Limb (tissue), 2 donors: Measurements from ENCODE around the gene AMH.

Source experiments
- DNase-seq, 2 donors: peaks; one replicate each; pipeline ENCODE4 v3.0.0-alpha.2; 2016; ENCODE audit errors: extremely low spot score in 2 of 2

AMH gene

DNA sequence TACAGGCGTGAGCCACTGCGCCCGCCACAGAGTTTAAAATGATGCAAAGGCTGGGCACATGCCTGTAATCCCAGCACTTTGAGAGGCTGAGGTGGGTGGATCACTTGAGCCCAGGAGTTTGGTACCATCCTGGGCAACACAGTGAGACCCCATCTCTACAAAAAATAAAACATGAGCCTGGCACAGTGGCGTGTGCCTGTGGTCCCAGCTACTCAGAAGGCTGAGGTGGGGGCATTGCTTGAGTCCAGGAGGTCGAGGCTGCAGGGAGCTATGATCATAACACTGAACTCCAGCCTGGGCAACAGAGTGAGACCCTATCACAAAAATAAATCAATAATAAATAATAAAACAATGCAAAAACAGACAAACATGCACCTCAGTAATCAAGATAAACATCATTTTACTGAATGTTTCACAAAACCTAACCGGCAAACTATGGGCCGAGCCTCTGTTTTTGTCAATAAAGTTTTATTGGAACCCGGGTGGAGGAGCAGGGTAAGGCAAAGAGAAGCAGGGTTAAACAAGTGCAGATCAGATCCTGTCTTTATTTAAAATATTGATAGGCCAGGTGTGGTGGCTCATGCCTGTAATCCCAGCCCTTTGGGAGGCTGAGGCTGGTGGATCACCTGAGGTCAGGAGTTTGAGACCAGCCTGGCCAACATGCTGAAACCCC lies 34.8 kb downstream of the AMH start:
- no peak for DNase-seq

DNA sequence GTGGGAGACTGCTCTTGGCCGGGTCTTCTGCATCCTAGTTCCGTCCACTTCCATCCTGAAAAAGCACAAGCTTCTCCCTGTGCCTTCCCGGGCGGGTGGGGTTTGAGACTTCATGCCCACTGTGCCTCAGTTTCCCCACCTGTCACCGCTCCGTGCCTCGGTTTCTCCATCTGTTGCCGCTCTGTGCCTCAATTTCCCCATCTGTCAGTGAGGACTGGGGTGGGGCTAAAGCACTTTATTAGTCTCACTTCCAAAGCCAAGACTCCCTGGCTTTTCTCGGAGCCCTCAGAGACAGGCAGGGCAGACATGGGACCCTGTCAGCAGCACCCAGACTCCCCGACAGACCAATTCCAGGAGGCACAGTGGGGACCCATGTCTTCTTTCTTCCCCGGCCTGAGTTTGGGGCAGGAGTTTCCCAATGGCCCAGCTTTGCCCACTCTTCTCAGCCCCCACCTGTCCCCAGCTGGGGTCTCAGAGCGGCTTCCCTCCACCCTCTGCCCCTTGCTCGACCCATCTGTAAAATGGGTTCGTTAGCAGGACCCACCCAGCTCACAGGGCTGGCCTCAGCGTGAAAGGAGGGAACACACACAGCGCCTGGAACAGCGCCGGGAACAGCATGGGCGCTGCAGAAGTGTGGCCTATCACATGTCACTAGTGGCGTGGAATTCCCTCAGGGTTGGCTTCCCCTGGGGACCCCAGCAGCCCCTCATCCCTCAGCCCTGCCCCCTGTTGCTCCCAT lies 37.4 kb downstream of the AMH start:
- no peak for DNase-seq

DNA sequence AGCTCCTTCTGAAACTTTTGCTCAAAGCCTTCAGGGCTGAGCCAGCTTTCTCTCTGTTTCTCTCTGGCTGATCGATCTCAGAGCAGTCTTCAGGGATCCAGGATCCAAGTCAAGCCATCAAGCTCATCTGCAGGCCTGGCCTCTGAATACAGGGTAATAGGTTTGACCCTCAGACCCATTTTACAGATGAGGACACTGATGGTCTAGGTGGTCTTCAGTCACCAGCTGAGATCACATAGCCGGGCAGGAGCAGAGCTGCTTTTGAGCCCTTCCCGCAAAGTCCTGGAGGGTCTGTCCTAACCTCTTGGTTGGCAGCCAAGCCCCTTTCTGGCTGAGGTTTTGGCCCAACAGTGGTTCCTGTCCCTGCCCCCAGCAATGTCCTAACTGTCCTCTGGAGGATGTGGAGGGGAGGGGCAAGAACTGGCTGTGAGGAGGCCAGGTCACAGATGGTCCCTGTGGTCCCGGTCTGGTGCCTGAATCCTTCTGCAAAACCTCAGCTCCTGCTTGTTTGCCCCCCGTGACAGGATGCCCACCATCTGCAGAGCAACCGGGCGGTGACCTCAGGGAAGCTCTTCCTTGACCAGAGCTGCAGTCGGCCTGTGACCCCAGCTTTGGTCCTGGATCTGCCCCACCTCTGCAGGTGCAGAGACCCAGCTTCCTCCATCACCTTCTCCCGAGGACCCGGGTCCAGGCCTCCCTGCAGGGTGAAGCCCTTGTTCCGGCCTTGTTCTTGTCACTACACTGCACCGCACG lies 38.6 kb downstream of the AMH start:
- DNase-seq = no peak

DNA sequence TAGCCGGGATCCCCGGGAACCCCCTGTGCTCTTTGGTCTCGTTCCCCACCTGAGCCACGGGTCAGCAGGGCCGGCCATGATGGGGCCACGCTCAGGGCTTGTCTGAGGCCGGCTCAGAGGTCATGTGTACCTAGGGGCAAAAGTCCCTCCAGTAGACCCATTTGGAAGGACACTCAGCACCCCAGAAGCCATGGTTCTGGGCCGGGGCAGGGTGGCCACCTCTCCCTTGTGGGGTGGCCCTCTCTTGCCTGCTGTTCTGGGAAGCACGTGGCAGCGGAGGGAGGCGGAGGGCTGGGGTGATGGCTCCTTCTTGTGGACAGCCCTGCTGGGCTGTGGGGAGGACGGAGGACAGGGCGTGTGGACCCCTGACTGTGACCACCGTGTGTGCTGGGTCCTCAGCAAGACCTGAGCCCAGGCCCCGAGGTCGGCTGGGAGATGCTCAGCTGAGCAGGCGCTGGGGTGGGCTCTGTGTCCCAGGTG lies 39.3 kb downstream of the AMH start:
- DNase-seq = no peak

DNA sequence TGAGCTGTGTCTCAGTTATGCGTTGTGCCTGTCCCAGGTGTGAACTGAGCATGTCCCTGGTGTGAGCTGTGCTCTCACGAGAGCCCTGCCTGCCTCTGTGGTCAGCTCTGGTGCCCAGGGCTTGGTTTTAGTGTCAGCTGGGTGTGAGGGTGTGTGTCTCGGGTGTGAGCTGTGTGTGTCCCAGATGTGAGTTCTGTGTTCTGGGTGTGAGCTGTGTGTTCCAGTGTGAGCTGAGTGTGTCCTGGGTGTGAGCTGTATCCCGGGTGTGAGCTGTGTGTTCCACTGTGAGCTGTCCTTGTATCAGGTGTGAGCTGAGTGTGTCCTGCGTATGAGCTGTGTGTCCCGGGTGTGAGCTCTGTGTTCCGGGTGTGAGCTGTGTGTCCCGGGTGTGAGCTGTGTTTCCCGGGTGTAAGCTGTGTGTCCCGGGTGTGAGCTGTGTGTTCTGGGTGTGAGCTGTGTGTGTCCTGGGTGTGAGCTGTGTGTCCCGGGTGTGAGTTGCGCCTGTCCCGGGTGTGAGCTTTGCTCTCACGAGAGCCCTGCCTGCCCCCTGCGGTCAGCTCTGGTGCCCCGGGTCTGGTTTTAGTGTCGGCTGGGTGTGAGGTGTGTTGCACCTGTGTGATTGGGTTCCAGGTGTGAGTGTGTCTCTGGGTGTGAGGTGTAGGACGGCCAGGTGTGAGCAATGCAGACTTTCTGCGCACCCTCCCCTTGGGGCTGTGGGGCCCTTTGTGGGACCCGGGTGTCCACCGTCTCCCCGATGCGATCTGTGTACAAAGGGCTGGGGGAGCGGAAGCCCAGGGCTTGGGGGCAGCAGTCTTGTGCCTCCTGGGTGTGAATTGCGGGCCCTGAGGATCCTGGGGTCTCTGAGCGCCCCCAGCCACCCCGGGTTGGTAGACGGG lies 39.9 kb downstream of the AMH start:
- no peak for DNase-seq

DNA sequence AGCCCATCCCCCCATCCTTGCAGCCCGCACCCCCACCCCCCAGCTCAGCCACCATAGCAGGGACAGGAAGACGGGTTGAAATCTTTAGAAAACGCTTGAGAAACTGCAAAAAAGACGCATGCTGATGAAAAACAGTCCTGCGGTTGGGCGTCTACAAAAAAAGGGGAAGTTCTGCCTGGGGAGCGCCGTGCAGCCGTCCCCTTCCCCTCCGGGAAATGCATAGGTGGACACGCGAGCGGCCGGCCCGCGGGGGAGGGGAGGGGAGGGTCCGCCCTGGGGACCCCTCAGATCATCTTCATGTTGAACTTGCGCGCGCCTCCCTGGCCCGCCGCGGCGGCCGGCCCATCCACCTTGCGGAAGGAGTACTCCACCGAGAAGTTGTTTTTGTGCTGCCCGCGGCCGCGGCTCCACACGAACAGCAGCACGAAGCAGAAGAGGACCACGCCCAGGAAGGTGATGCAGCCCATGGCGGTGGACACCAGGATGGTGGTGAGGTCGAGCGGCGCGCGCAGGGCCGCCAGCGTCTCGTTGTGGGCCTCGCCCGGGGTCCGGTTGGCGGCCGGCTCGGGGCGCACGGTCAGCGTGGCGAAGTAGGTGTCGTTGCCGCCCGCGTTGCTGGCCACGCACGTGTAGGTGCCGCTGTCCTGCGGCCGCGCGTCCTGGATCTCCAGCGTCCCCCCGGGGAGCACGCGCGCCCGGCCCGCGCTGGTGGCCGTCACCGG lies 40.8 kb downstream of the AMH start:
- DNase-seq = no peak

DNA sequence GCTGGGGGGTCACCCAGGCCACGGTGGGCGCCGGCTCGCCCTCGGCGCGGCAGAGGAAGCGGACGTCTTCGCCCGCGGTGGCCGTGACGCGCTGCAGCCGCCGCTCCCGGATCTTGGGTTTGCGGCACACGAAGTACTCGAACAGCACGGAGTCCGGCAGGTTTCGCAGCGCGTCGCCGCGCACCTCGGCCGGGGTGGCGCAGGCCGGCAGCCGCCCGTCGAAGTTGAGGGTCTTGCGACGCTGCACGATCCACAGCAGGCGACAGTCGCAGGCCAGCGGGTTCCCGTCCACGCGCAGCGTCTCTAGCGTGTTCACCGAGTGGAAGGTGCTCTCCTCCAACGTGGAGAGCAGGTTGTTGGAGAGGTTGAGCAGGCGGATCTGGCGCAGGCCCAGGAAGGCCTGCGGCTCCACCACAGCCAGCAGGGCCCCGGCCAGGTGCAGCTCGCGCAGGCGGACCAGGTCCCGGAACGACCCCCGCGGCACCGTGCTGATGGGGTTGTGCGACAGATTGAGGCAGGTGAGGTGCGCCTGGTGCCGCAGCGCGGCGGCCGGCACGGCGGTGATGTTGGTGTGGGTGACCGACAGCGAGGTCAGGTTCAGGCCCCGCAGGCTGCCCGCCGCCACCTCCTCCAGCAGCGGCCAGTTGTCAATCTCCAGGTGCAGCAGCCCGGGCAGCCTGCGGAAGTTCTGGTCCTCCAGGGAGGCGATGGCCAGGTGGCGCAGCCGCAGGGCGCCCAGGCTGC lies 41.5 kb downstream of the AMH start:
- no peak for DNase-seq

DNA sequence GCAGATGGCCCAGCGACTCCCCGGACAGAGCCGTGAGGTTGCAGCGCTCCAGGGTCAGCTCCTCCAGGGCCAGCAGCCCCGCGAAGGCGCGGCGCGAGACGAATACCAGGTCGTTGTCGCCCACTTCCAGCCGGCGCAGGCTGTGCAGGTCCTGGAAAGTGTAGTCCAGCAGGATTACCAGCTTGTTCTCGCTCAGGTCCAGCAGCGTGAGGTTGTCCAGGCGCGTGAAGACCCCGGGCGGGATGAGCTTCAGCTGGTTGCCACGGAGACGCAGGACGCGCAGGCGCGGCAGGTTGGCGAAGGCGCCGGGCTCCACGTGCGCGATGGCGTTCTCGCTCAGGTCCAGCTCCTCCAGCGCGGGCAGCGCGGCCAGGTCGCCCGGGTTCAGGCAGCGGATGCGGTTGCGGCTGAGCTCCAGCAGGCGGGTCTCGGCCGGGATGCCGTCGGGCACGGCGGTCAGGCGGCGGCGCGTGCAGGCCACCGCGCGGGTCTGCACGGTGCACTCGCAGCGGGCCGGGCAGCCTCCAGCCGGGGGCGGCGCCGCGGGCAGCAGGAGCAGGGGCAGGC lies 42.1 kb downstream of the AMH start:
- DNase-seq = peak in 1 of 2 donors; percentile 71

DNA sequence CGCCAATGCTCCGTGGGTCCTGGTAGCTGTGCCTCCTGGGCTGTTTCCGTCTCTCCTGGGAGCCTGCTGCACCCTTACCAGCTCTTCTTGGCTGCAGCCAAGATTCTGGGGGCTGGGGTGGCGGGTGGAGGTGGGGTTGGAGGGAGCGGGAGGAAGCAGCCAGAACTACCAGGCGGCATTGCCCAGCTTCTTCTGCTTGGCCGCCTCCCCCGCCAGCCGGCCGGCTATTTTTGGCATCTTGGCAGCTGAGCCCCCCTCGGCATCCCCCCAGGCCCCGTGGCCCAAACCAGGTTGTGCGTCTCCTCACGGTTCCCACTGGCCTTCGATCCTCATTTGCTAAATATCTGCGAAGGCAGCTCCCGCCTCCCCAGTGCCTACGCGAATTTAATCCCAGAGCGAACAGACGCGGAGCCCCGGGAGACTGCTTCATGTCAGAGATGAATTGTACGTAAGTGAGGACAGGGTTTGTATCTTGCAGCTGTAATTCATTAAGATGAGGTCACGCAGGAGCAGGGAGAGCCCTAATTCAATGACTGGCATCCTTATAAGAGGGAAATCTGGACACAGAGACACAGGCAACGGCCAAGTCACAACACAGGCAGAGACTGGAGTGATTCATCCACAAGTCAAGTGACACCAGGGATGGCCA lies 45.7 kb downstream of the AMH start:
- DNase-seq = no peak

DNA sequence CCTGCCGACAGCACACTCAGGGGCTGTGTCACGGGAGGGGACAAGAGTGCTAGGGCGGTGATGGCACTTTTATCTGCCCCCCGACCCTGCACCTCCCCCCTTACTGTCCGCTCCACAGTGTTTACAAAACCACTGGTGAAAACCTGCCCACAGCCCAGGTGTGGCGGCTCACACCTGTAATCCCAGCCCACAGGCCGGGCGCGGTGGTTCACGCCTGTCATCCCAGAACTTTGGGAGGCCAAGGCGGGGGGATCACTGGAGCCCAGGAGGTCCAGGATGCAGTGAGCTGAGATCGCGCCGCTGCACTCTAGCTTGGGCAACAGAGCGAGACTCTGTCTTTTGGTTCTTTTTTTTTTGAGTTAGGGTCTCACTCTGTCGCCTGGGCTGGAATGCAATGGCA lies 47.0 kb downstream of the AMH start:
- no peak for DNase-seq

DNA sequence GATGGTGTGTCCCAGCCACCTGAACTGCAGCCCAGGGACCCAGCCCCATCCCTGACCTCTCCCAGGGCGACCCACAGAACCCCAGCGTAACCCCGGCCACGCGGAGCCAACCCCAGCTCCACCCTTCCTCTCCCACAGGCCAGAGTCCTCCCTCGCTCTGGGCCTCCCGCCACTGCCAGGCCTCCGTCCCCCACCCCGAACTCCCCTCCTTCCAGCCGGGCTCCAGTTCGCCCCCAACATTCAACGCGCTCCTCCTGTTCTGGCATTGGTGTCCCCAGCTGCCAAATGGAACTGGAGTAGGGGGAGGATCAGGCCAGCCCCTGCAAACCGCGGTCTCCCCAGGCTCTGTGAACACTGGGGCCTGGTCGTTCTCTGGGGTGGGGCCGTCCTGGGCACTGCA lies 51.4 kb downstream of the AMH start:
- no peak for DNase-seq
